ENCODE measurements around the gene INPP5J.

INPP5J gene

DNA sequence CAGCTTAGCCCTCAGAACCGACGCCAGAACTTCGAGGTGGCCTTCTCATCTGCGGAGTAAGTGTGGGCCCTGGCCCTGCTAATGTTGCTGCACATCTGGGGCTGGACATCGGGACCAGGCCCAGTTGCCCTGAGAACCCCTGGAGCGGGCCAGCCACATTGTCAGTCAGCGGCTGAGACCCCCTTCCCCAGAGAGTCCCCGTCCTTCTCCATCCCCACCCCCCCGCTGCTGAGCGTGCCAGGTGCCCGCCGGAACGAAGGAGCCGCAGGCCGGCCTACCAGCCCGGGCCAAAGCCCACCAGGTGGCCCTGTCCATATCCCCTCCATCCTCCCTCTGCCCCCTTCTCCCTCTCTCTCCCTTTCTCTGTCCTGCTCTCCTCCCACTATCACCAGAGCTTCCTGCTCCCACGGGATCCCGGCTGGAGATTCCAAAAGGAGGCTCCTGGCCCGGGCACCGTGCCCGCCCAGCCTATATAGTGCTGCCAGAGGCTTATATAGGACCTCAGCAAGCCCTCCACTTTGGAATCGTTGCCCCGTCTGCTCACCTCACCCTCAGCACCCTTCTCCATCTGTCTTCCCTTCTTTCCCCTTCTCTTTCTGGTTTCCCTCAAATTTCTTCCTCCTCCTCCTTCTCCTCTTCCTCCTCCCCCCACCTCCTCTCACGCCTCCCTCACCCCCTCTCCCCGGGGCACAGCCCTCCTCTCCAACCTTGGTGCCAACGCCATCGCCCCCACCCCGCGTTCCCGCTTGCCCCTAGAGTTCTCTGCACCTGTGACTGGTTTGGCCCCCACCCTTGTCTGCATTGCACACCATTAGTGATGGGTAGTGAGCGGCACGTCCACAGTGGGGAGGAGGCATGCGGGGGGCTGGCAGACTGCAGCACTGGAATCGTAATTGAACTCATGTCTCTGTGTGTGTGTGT lies 22.7 kb upstream of the INPP5J start:
- H3K36me3 ChIP-seq (ENCODE audit: control insufficient read depth, insufficient read depth, low read length): peaks cover 2% of the 10 kb centered on the region
- TF ChIP-seq CTCF (IDR thresholded peaks at IDR 0.05; ENCODE audit: insufficient read depth, low read length, poor library complexity, severe bottlenecking): no peak
- no peaks in the 10 kb centered on the region for H3K27me3 ChIP-seq (replicated peaks; ENCODE audit: control insufficient read depth, insufficient read depth, low read length)
- H3K4me3 ChIP-seq (replicated peaks; ENCODE audit: low read depth, low read length): no peak overlapping the region
- DNase-seq (ENCODE audit: extremely low read depth, insufficient read length): no peak

- H3K27me3 ChIP-seq (replicated peaks; ENCODE audit: control insufficient read depth, insufficient read depth, low read length): no peaks in the 10 kb centered on the region
- no peak for DNase-seq (ENCODE audit: extremely low read depth, insufficient read length)
- TF ChIP-seq CTCF (IDR thresholded peaks at IDR 0.05; ENCODE audit: insufficient read depth, low read length, poor library complexity, severe bottlenecking): no peak
- no peaks in the 10 kb centered on the region; the same call in none of the 2 replicates for H3K36me3 ChIP-seq (ENCODE audit: control insufficient read depth, insufficient read depth, low read length)
- no peak overlapping the region for H3K4me3 ChIP-seq (replicated peaks; ENCODE audit: low read depth, low read length)
These were observed 21.8 kb upstream of the INPP5J start for GRCh38 chr22:31100762-31101525.

DNA sequence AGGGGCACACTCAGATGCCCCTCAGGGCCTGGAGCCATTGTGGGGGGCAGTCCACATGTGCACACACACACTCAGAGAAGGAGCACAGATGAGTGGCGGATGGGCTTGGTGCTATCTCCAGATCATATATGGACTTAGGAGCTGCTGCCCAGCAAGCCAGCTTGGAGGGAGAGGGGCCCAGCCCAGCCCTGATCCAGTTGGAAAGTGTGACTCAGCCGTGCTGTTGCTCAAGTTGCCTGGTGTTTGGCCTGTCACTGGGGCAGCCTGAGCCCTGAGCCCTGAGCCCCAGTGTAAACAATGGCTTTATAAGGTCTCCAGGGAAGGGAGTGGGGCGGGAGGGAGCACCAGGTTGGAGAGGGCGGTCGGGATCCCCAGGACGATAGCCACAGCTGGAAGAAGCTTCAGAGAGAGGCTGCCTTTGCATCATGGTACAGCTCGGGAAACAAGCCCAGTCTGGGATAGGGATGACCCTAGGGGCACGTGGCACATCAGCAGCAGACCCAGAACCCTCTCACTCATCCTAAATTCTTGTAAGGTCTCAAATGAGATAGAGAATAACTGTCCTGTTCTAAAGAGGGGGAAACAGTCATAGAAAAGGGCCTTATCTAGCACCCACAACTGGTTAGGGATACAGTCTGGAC lies 20.2 kb upstream of the INPP5J start:
- H3K36me3 ChIP-seq (ENCODE audit: control insufficient read depth, insufficient read depth, low read length): no peaks in the 10 kb centered on the region
- H3K27me3 ChIP-seq (replicated peaks; ENCODE audit: control insufficient read depth, insufficient read depth, low read length): no peaks in the 10 kb centered on the region
- no peak overlapping the region for H3K4me3 ChIP-seq (replicated peaks; ENCODE audit: low read depth, low read length)
- TF ChIP-seq CTCF (IDR thresholded peaks at IDR 0.05; ENCODE audit: insufficient read depth, low read length, poor library complexity, severe bottlenecking): no peak
- DNase-seq (ENCODE audit: extremely low read depth, insufficient read length): no peak

DNA sequence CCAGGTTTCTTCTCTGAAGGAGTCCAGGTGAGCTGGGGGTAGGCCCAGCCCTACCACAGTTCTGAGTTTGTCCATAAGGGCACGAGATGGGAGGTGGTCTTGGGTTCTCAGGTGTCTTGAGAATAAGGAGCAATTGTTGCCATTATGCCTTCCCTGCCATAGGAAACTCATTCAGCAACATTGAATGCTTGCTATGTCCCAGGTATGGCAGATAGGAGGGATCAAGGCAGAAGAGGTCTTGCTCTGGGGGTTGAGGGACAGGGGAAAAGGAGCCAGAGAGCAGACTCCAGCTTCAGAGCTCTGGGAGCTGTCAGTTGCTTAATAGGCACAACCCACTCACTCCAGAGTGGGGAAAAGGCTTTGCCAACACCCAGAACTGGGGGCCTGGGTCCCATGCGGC lies 19.7 kb upstream of the INPP5J start:
- DNase-seq (ENCODE audit: extremely low read depth, insufficient read length): no peak
- H3K27me3 ChIP-seq (replicated peaks; ENCODE audit: control insufficient read depth, insufficient read depth, low read length): no peaks in the 10 kb centered on the region
- no peaks in the 10 kb centered on the region for H3K36me3 ChIP-seq (ENCODE audit: control insufficient read depth, insufficient read depth, low read length)
- no peak for TF ChIP-seq CTCF (IDR thresholded peaks at IDR 0.05; ENCODE audit: insufficient read depth, low read length, poor library complexity, severe bottlenecking)
- H3K4me3 ChIP-seq (replicated peaks; ENCODE audit: low read depth, low read length): no peak overlapping the region

DNA sequence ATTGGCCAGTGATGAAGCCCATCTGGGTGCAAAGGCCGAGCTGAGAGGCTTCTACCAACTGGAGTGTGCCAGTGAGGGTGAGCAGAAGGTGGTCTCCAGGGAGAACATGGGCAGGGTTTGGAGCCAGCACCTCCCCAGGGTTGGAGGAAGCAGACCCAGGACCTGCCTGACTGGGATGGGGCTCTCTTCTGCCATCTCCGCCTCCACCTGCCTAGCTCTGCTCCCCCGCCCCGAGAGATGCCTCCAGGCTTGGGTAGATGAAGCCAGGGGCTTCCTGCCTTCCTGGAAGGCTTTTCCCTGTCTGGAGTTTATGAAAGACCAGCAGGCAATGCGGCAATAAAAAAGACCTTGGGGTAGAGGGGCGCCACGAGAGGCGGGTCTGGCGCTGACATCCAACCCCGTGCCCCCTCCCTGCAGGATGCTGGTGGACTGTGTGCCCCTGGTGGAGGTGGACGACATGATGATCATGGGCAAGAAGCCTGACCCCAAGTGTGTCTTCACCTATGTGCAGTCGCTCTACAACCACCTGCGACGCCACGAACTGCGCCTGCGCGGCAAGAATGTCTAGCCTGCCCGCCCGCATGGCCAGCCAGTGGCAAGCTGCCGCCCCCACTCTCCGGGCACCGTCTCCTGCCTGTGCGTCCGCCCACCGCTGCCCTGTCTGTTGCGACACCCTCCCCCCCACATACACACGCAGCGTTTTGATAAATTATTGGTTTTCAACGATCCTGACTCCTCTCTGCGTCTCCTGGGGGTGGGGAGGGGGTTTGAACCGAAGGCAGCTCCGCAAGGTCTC lies 18.7 kb upstream of the INPP5J start:
- no peak for TF ChIP-seq CTCF (IDR thresholded peaks at IDR 0.05; ENCODE audit: insufficient read depth, low read length, poor library complexity, severe bottlenecking)
- no peak for DNase-seq (ENCODE audit: extremely low read depth, insufficient read length)
- Histone ChIP-seq H3K4me3 (replicated peaks; ENCODE audit: low read depth, low read length) (no peak overlapping the region), H3K36me3 (ENCODE audit: control insufficient read depth, insufficient read depth, low read length) (no peaks in the 10 kb centered on the region), H3K27me3 (replicated peaks; ENCODE audit: control insufficient read depth, insufficient read depth, low read length) (no peaks in the 10 kb centered on the region)
